GM19023 (cell line): ENCODE data around the gene MTMR12.

Experiments used
- ATAC-seq: cut with Tn5 transposase; IDR thresholded peaks from one replicate; pipeline ENCODE4 v1.9.1; 2021; ENCODE audit warnings: mild to moderate bottlenecking, moderate library complexity; ENCODE audit not compliant: unreplicated experiment

Gene MTMR12

DNA sequence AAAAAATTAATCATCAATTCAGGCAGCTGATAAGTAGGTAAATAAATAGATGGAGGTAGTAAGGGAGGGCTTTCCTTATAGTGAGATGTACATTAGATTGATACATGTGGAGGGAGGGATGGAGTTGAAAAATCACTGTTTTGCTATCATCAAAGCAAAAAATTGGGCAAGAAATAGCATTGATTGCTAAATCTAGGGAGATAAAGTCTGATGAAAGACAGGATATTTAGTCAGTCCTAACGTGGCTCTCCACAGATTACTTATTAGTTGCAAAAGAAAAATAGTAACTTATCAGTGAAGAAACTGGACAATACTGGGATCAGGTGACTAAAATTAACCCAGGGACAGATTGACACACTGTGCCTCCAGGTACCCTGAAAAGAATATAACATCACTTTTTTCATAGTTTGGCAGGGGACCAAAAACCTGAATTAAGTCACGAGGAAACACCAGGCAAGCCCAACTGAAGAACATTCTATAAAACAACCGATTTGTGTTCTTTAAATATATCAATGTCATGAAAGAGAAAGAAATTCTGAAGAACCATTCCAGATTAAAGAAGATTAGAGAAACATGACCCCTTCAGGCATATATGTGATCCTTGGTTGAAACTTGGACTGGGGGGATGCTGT is 111.5 kb downstream of the MTMR12 start:
- ATAC-seq: no peak

DNA sequence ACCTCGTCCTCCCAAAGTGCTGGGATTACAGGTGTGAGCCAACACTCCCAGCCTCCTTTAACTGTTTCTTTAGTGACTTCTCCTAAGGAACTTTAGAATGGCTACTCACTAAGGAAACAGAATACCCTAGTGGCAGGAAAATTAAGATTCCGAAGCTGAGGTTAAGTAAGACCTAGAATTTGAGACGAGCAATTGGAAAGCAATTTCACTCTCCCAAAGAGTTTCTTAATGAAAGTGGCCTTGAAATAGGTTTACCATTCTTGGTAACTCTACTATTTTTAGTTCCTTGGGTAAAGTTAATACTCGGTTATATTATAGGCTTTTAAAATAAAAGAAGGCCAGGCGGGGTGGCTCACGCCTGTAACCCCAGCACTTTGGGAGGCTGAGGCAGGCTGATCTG is 115.7 kb downstream of the MTMR12 start:
- no peak for ATAC-seq

DNA sequence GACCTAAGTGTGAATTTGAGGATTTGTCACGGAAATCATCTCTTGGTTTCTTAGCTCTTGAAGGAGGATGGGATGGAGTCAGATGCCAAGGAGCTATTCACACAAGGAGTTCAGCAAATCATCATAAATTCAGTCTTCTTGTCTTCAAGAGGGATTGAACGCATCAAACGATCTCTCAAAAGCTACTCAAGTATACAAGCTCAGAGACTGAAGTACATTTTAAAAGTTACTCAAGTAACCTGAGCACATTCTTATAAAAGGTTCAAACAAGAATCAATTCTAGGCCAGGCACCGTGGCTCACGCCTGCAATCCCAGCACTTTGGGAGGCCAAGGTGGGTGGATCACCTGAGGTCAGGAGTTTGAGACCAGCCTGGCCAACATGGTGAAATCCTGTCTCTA is 117.5 kb downstream of the MTMR12 start:
- ATAC-seq: no peak

DNA sequence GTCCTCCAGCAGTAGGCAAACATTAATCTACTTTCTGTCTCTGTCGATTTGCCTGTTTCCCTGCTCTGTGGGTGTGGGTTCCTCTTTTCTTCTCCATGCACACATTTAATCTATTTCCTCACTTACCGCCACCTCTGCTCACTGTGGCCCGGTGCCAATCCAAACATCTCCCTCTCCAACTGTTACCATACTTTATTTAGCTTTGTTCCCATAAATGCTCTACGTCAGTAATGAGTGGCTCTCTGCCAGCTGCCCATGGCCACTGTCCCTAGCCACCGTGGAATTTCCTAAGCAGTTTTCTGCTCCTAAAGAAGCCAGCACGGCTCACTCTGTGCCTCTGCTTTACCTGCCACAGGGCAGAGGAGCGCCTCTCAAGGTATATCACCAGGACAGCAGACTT is 119.1 kb downstream of the MTMR12 start:
- ATAC-seq: no peak

DNA sequence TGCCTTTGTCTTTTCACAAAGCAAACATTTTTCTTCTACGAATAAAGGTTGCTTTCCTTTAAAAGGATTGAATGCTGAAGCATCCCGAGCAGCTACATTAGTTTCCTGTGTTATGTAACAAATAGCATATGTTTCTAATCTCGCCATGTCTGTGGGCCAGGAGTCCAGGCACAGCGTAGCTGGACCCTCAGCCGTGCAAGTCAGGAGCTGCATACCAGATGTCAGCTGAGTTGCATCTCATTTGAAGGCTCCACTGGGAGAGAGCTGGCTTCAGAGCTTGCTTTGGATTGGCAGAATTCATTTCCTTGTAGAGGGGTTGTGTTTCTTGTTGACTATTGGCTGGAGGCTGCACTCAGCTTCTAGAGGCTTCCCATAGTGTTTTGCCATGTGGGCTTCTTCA is 122.6 kb downstream of the MTMR12 start:
- no peak for ATAC-seq

DNA sequence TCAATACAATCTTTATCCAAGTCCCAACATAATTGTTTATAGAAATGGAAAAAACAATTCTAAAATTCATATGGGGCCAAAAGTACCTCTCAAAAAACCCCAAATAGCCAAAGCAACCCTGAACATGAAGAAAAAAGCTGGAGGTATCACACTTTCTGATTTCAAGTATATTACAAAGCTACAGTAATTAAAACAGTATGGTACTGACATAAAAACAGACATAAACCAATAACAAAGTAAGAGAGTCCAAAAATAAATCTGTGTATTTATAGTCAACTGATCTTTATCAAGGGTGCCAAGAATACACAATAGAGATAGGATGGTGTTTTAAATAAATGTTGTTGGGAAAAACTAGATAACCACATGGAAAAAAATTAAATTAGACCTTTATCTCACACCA is 125.1 kb downstream of the MTMR12 start:
- ATAC-seq: no peak

DNA sequence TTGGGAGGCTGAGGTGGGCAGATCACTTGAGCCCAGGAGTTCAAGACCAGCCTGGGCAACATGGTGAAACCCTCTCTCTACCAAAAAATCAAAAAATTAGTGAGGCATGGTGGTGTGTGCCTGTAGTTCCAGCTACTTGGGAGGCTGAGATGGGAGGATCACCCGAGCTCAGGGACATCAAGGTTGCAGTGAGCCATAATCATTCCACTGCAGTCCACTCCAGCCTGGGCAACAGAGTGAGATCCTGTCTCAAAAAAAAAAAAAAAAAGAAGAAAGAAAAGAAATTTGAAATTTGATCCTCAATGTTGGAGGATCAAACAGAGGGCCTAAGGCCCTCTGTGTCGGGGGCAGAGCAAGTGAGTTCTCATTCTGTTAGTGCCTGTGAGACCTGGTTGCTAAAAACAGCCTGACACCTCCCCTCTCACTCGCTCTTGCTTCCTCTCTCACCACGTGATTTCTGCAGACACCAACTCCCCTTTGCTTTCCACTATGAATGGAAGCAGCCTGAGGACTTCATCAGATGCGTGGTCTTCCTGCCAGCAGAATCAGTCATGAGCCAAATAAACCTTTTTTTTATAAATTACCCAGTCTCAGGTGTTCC is 130.2 kb downstream of the MTMR12 start:
- ATAC-seq: no peak
